HG03135 (cell line): Measurements from ENCODE around the gene RBM28.

Experiments used
- ATAC-seq: cut with Tn5 transposase; IDR thresholded peaks from one replicate; pipeline ENCODE4 v1.9.1; 2021; ENCODE audit warnings: mild to moderate bottlenecking, moderate library complexity; ENCODE audit not compliant: unreplicated experiment

The RBM28 gene

GRCh38 chr7:128376077-128376476, 32.4 kb upstream of the RBM28 start:
- no peak for ATAC-seq

GRCh38 chr7:128374041-128374440, 30.3 kb upstream of the RBM28 start:
- no peak for ATAC-seq

- no peak for ATAC-seq
Measured at GRCh38 chr7:128373606-128374005, 29.9 kb upstream of the RBM28 start.

GRCh38 chr7:128370491-128370890, 26.8 kb upstream of the RBM28 start:
- ATAC-seq = no peak

- ATAC-seq = no peak
Measured at GRCh38 chr7:128366986-128367385, 23.3 kb upstream of the RBM28 start.

- no peak for ATAC-seq
Measured at GRCh38 chr7:128366300-128366699, 22.6 kb upstream of the RBM28 start.

GRCh38 chr7:128365432-128365831, 21.7 kb upstream of the RBM28 start:
- no peak for ATAC-seq

GRCh38 chr7:128364166-128364870, 20.6 kb upstream of the RBM28 start:
- ATAC-seq = no peak

GRCh38 chr7:128363261-128363721, 19.6 kb upstream of the RBM28 start:
- ATAC-seq = no peak

GRCh38 chr7:128362670-128363069, 19.0 kb upstream of the RBM28 start:
- no peak for ATAC-seq

- ATAC-seq = no peak
Measured at GRCh38 chr7:128361411-128362379, 18.0 kb upstream of the RBM28 start, which contains the start of gene PRRT4. Gene PRRT4, minus strand, starts transcription at chr7:128361690.

GRCh38 chr7:128360359-128360678, 16.6 kb upstream of the RBM28 start:
- no peak for ATAC-seq

- no peak for ATAC-seq
Measured at GRCh38 chr7:128359939-128360338, 16.2 kb upstream of the RBM28 start.

- ATAC-seq = no peak
Measured at GRCh38 chr7:128359336-128359735, 15.6 kb upstream of the RBM28 start.

GRCh38 chr7:128358233-128358632, 14.5 kb upstream of the RBM28 start:
- no peak for ATAC-seq

- ATAC-seq = no peak
Measured at GRCh38 chr7:128357217-128357613, 13.5 kb upstream of the RBM28 start.

GRCh38 chr7:128356546-128357216, 13.0 kb upstream of the RBM28 start:
- no peak for ATAC-seq

- ATAC-seq = no peak
Measured at GRCh38 chr7:128353610-128354009, 9.9 kb upstream of the RBM28 start.

- ATAC-seq = no peak
Measured at GRCh38 chr7:128353189-128353588, 9.5 kb upstream of the RBM28 start.

GRCh38 chr7:128352636-128353035, 8.9 kb upstream of the RBM28 start:
- ATAC-seq = no peak

GRCh38 chr7:128352153-128352537, 8.4 kb upstream of the RBM28 start:
- no peak for ATAC-seq
